ENCODE measurements around the gene SANBR. TPM values are rescaled to one million over a fixed set of nuclear protein-coding genes. Genes with fewer than 3 reads are reported as not detected.

SANBR gene
- total RNA-seq, 1 donor from 2014 or later, result 14.0 TPM

GRCh38 chr2:61044636-61045035 is 21.0 kb upstream of the SANBR start:
- TF ChIP-seq CTCF (IDR thresholded peaks at IDR 0.05; ENCODE audit: insufficient read depth, low read depth, low read length), result no peak
- no peak for TF ChIP-seq EZH2 (IDR thresholded peaks at IDR 0.05; ENCODE audit: insufficient read depth, low read length)
- H3K27ac ChIP-seq (ENCODE audit: low read depth, low read length), result no peak overlapping the region
- Mint-ChIP-seq H3K9me3 (ENCODE audit: unreplicated experiment) (no peaks in the 10 kb centered on the region), H3K27me3 (ENCODE audit: low read depth, unreplicated experiment) (no peaks in the 10 kb centered on the region), H3K27ac (ENCODE audit: unreplicated experiment) (no peak overlapping the region), H3K36me3 (ENCODE audit: low read depth, unreplicated experiment) (peaks cover 2% of the 10 kb centered on the region), H3K4me1 (ENCODE audit: low read depth, unreplicated experiment) (no peaks in the 10 kb centered on the region), H3K4me3 (ENCODE audit: unreplicated experiment) (no peak overlapping the region)
- H4K20me1 ChIP-seq (ENCODE audit: insufficient read depth, low read length), result peaks cover 8% of the 10 kb centered on the region
- H3K27me3 ChIP-seq (ENCODE audit: insufficient read depth, low read length), result no peaks in the 10 kb centered on the region
- H3K9me3 ChIP-seq (ENCODE audit: insufficient read depth, low read depth, low read length), result no peaks in the 10 kb centered on the region
- no peak for DNase-seq (ENCODE audit: low read depth)
- H3K4me1 ChIP-seq (ENCODE audit: insufficient read depth, low read length), result no peaks in the 10 kb centered on the region
- no peak overlapping the region for H3K4me2 ChIP-seq (ENCODE audit: low read length)
- peaks cover 28% of the 10 kb centered on the region for H3K36me3 ChIP-seq (ENCODE audit: insufficient read depth, low read length)
- no peak overlapping the region for H3K4me3 ChIP-seq (ENCODE audit: insufficient read depth, low read depth, low read length)
- no peak overlapping the region for H2AFZ ChIP-seq (ENCODE audit: low read depth, low read length)
- peaks cover 6% of the 10 kb centered on the region for H3K79me2 ChIP-seq (ENCODE audit: insufficient read depth, low read length)
- H3K9ac ChIP-seq (ENCODE audit: low read length), result no peak overlapping the region
- no peak for FAIRE-seq

- H2AFZ ChIP-seq (ENCODE audit: low read depth, low read length), result no peak overlapping the region
- peaks cover 6% of the 10 kb centered on the region for H3K79me2 ChIP-seq (ENCODE audit: insufficient read depth, low read length)
- no peak overlapping the region for H3K4me3 ChIP-seq (ENCODE audit: insufficient read depth, low read depth, low read length)
- Mint-ChIP-seq H3K4me3 (ENCODE audit: unreplicated experiment) (no peak overlapping the region), H3K4me1 (ENCODE audit: low read depth, unreplicated experiment) (no peaks in the 10 kb centered on the region), H3K36me3 (ENCODE audit: low read depth, unreplicated experiment) (peaks cover 2% of the 10 kb centered on the region), H3K9me3 (ENCODE audit: unreplicated experiment) (no peaks in the 10 kb centered on the region), H3K27ac (ENCODE audit: unreplicated experiment) (no peak overlapping the region), H3K27me3 (ENCODE audit: low read depth, unreplicated experiment) (no peaks in the 10 kb centered on the region)
- H4K20me1 ChIP-seq (ENCODE audit: insufficient read depth, low read length), result peaks cover 8% of the 10 kb centered on the region
- FAIRE-seq, result no peak
- peaks cover 28% of the 10 kb centered on the region for H3K36me3 ChIP-seq (ENCODE audit: insufficient read depth, low read length)
- H3K4me2 ChIP-seq (ENCODE audit: low read length), result no peak overlapping the region
- no peaks in the 10 kb centered on the region for H3K9me3 ChIP-seq (ENCODE audit: insufficient read depth, low read depth, low read length)
- H3K27me3 ChIP-seq (ENCODE audit: insufficient read depth, low read length), result no peaks in the 10 kb centered on the region
- H3K9ac ChIP-seq (ENCODE audit: low read length), result no peak overlapping the region
- H3K27ac ChIP-seq (ENCODE audit: low read depth, low read length), result no peak overlapping the region
- no peak for DNase-seq (ENCODE audit: low read depth)
- TF ChIP-seq EZH2 (IDR thresholded peaks at IDR 0.05; ENCODE audit: insufficient read depth, low read length) (no peak), CTCF (IDR thresholded peaks at IDR 0.05; ENCODE audit: insufficient read depth, low read depth, low read length) (no peak)
- H3K4me1 ChIP-seq (ENCODE audit: insufficient read depth, low read length), result no peaks in the 10 kb centered on the region
Observed at GRCh38 chr2:61045226-61045625, 20.4 kb upstream of the SANBR start.

- FAIRE-seq, result no peak
- H3K4me2 ChIP-seq (ENCODE audit: low read length), result no peak overlapping the region
Observed at GRCh38 chr2:61045999-61046398, 19.7 kb upstream of the SANBR start.

More at GRCh38 chr2:61045999-61046398, 19.7 kb upstream of the SANBR start:
- H3K4me3 Mint-ChIP-seq (ENCODE audit: unreplicated experiment), result no peak overlapping the region
- H3K9me3 ChIP-seq (ENCODE audit: insufficient read depth, low read depth, low read length), result no peaks in the 10 kb centered on the region
- peaks cover 2% of the 10 kb centered on the region for H3K36me3 Mint-ChIP-seq (ENCODE audit: low read depth, unreplicated experiment)
- H4K20me1 ChIP-seq (ENCODE audit: insufficient read depth, low read length), result peaks cover 8% of the 10 kb centered on the region
- H3K9ac ChIP-seq (ENCODE audit: low read length), result no peak overlapping the region
- H3K27ac ChIP-seq (ENCODE audit: low read depth, low read length), result no peak overlapping the region
- no peaks in the 10 kb centered on the region for H3K27me3 ChIP-seq (ENCODE audit: insufficient read depth, low read length)
- no peak overlapping the region for H2AFZ ChIP-seq (ENCODE audit: low read depth, low read length)
- H3K4me1 Mint-ChIP-seq (ENCODE audit: low read depth, unreplicated experiment), result no peaks in the 10 kb centered on the region
- peaks cover 6% of the 10 kb centered on the region for H3K79me2 ChIP-seq (ENCODE audit: insufficient read depth, low read length)
- no peak for TF ChIP-seq CTCF (IDR thresholded peaks at IDR 0.05; ENCODE audit: insufficient read depth, low read depth, low read length)
- no peaks in the 10 kb centered on the region for H3K4me1 ChIP-seq (ENCODE audit: insufficient read depth, low read length)
- no peaks in the 10 kb centered on the region for H3K27me3 Mint-ChIP-seq (ENCODE audit: low read depth, unreplicated experiment)
- H3K27ac Mint-ChIP-seq (ENCODE audit: unreplicated experiment), result no peak overlapping the region
- no peaks in the 10 kb centered on the region for H3K9me3 Mint-ChIP-seq (ENCODE audit: unreplicated experiment)
- H3K4me3 ChIP-seq (ENCODE audit: insufficient read depth, low read depth, low read length), result no peak overlapping the region
- peaks cover 31% of the 10 kb centered on the region for H3K36me3 ChIP-seq (ENCODE audit: insufficient read depth, low read length)
- DNase-seq (ENCODE audit: low read depth), result peak; percentile 1
